ENCODE measurements around the gene FAM76A.

The FAM76A gene

GRCh38 chr1:27752360-27752759 is 26.6 kb downstream of the FAM76A start:
- no peak overlapping the region for H3K4me3 ChIP-seq (replicated peaks; ENCODE audit: low read depth, low read length)
- DNase-seq (ENCODE audit: extremely low read depth, low read depth), result no peak
- no peak for TF ChIP-seq CTCF (IDR thresholded peaks at IDR 0.05; ENCODE audit: low read depth, low read length, missing control alignments)

DNA sequence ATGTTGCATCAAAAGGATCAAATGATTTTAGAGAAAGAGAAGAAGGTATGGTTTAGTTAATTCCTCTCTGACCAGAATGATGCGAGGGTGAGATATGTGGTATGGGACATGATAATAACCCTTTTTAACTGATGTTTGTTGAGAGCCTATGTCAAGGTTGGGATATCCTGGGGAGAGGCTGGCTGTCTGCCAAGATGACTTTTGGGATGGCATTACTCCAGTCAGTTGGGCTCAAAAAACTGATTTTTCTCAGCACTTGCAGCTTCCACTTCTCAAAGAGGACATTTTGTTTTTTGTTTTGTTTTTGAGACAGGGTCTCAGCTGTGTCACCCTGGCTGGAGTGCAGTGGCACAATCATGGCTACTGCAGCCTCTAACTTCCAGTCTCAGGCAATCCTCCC is 29.5 kb downstream of the FAM76A start:
- no peak for DNase-seq (ENCODE audit: extremely low read depth, low read depth)
- TF ChIP-seq CTCF (IDR thresholded peaks at IDR 0.05; ENCODE audit: low read depth, low read length, missing control alignments), result no peak
- no peak overlapping the region for H3K4me3 ChIP-seq (replicated peaks; ENCODE audit: low read depth, low read length)

DNA sequence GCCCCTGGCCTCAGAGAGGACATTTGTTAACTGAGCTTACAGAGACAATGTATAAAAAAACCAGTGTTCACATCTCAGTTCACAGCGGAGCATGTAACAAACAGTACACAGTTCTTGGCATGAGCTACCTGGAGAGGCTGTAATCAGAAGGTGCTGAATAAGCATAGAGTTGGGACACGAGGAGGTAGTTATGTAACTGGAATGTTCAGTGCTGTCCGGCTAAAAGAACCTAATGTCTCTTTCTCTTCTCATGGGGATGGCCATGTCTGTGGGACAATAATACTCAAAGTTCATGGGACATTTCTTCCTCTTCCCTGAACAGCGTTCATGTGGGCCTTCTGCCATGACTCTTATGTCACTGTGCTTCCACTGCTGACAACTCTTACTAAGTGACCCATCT is 30.1 kb downstream of the FAM76A start:
- no peak for TF ChIP-seq CTCF (IDR thresholded peaks at IDR 0.05; ENCODE audit: low read depth, low read length, missing control alignments)
- H3K4me3 ChIP-seq (replicated peaks; ENCODE audit: low read depth, low read length), result no peak overlapping the region
- no peak for DNase-seq (ENCODE audit: extremely low read depth, low read depth)

DNA sequence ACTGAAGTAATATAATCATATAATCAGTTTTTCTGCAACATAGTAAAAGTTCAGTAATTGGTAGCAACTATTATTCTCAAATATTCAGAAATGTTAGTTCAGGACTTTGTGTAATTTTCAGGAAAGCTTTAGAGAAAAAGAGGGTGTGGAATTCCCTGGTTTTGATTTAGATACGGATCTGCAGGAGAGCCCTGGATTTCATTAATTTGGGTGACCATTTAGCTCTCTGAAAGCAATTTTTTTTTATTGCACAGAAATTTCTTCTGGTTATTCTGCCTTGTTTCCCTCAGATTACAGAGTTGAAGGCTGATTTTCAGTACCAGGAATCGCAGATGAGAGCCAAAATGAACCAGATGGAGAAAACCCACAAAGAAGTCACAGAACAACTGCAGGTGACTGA is 33.5 kb downstream of the FAM76A start:
- DNase-seq (ENCODE audit: extremely low read depth, low read depth), result no peak
- TF ChIP-seq CTCF (IDR thresholded peaks at IDR 0.05; ENCODE audit: low read depth, low read length, missing control alignments), result no peak
- no peak overlapping the region for H3K4me3 ChIP-seq (replicated peaks; ENCODE audit: low read depth, low read length)

GRCh38 chr1:27760426-27760825 is 34.7 kb downstream of the FAM76A start:
- no peak for TF ChIP-seq CTCF (IDR thresholded peaks at IDR 0.05; ENCODE audit: low read depth, low read length, missing control alignments)
- H3K4me3 ChIP-seq (replicated peaks; ENCODE audit: low read depth, low read length), result no peak overlapping the region
- DNase-seq (ENCODE audit: extremely low read depth, low read depth), result no peak

DNA sequence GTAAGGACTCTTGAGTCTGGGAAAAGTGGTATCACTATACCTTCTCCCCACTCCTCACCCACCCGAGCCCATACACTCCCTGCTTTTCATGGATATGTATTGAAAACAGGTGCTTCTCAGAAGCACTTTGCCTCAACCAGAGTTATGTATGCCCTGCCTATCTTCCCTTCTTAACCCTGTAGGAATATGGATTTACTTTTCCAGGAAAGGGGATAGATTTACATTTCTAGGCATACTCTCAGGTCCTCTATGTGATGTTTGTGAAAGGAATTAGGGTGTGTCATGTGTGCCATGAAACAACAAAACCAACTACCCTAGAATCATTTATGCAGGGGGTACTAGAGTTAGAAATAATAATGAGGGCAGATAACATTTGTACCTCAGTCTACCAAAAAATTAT is 36.3 kb downstream of the FAM76A start:
- no peak for DNase-seq (ENCODE audit: extremely low read depth, low read depth)
- TF ChIP-seq CTCF (IDR thresholded peaks at IDR 0.05; ENCODE audit: low read depth, low read length, missing control alignments), result no peak
- no peak overlapping the region for H3K4me3 ChIP-seq (replicated peaks; ENCODE audit: low read depth, low read length)

DNA sequence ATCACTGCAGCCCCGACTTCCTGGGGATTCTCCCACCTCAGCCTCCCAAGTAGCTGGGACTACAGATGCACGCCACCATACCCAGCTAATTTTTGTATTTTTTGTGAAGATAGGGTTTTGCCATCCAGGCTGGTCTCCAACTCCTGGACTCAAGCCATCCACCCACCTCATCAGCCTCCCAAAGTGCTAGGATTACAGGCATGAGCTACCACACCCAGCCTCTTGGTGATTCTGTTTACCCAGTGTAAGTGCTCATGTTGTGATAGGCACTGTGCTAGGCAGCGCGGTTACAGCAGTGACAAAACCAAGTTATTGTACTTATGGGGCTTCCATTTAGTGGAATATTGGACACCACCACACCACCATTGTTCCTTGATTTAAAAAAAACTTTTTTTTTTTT is 37.6 kb downstream of the FAM76A start:
- TF ChIP-seq CTCF (IDR thresholded peaks at IDR 0.05; ENCODE audit: low read depth, low read length, missing control alignments), result no peak
- no peak overlapping the region for H3K4me3 ChIP-seq (replicated peaks; ENCODE audit: low read depth, low read length)
- DNase-seq (ENCODE audit: extremely low read depth, low read depth), result no peak

Data from HFF-Myc (cell line).